GM19328 (cell line): ENCODE measurements around the gene AP2A1.
"Not testable (repeated sequence)": the region's sequence is repeated elsewhere in the genome, so short reads cannot be mapped to it uniquely, and the experiment has no call there.

Experiments used
- ATAC-seq: cut with Tn5 transposase; IDR thresholded peaks from one replicate; pipeline ENCODE4 v1.9.1; 2021; ENCODE audit warnings: mild to moderate bottlenecking, moderate library complexity; ENCODE audit not compliant: unreplicated experiment

The AP2A1 gene

GRCh38 chr19:49766930-49767299 is at the start of gene AP2A1:
AP2A1 (plus strand) TSS chr19:49767001; CDS start chr19:49767134, 133 bp downstream.
- ATAC-seq: no peak

- no peak for ATAC-seq
These were observed 48.3 kb upstream of the AP2A1 start for GRCh38 chr19:49718511-49718910.

- no peak for ATAC-seq
These were observed 47.8 kb upstream of the AP2A1 start for GRCh38 chr19:49718991-49719390.

- not testable (repeated sequence) for ATAC-seq
These were observed 47.4 kb upstream of the AP2A1 start for GRCh38 chr19:49719420-49719819.

- no peak for ATAC-seq
These were observed 39.4 kb upstream of the AP2A1 start for GRCh38 chr19:49727217-49728030.

- ATAC-seq: no peak
These were observed 36.6 kb upstream of the AP2A1 start for GRCh38 chr19:49730166-49730565.

- ATAC-seq: no peak
These were observed 28.5 kb upstream of the AP2A1 start for GRCh38 chr19:49738268-49738667.

GRCh38 chr19:49739098-49739497 is 27.7 kb upstream of the AP2A1 start:
- ATAC-seq: no peak

- ATAC-seq: no peak
These were observed 26.9 kb upstream of the AP2A1 start for GRCh38 chr19:49739933-49740332.

GRCh38 chr19:49741210-49741844 is 25.5 kb upstream of the AP2A1 start:
- ATAC-seq: no peak

- no peak for ATAC-seq
These were observed 21.8 kb upstream of the AP2A1 start for GRCh38 chr19:49744946-49745381.

- no peak for ATAC-seq
These were observed 20.4 kb upstream of the AP2A1 start for GRCh38 chr19:49746206-49746958.

GRCh38 chr19:49749055-49749716 is 17.6 kb upstream of the AP2A1 start:
- no peak for ATAC-seq

- no peak for ATAC-seq
These were observed 17.0 kb upstream of the AP2A1 start for GRCh38 chr19:49749771-49750170.

- no peak for ATAC-seq
These were observed 14.1 kb upstream of the AP2A1 start for GRCh38 chr19:49752701-49753100.

GRCh38 chr19:49755956-49756355 is 10.8 kb upstream of the AP2A1 start:
- ATAC-seq: no peak

- ATAC-seq: no peak
These were observed 8.5 kb upstream of the AP2A1 start for GRCh38 chr19:49758292-49758691.

GRCh38 chr19:49761249-49761624 is 5.6 kb upstream of the AP2A1 start:
- ATAC-seq: no peak

GRCh38 chr19:49761625-49762311 is 5.0 kb upstream of the AP2A1 start:
- ATAC-seq: no peak

GRCh38 chr19:49763230-49763629 is 3.6 kb upstream of the AP2A1 start, which contains the start of gene TSKS:
TSKS (minus strand) TSS chr19:49763306; CDS start chr19:49763247, 59 bp downstream.
- ATAC-seq: no peak
